RPMI8226 (cell line): ENCODE measurements around the gene PCYOX1L.
"Not testable (repeated sequence)": the region's sequence is repeated elsewhere in the genome, so short reads cannot be mapped to it uniquely, and the experiment has no call there.

ENCODE experiments used
- DNase-seq: peaks from one replicate; pipeline ENCODE4 v3.0.0-alpha.2; 2015

PCYOX1L gene

DNA sequence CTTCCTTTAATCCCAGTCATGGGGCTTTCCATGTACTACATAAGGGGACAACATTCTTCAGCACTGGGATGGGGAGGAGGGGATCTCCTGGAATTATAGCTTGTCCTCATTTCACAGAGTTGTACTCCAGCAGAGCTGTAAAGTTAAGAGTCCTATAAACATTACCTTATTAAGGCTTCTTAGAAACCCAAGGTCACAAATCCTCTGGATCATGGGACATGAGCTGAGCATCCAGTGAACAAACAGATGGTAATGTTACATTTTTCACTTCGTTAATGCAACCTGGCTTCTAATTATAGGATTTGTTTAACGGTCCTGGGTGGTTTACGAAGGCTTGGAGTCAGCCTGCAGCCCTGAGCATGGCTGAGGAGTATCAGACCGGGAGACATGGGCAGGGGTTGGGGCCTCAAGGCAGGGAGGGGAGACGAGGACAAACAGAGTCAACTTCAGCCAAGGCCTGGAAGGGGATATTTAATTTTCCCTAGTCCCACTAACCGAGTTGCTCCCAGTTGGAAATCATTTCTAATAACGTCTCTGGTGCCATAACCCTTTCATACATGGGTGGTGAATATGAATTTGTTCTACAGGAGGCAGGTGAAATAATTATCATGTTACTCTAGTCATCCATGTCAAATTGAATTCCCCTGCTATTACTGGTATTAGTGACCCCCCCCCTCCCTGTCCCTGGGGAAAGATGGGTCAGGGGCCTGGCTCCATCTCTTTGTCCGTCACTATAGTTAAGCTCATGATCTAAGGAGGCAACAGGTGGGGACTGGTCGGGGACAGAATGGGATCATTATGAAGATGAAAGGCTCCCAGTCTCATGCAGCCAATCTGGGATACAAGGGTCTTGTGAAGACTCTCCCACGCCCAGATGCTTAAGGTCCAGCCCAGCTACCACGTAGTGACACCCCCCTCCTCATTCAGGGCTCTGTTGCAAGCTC lies 32.0 kb downstream of the PCYOX1L start:
- DNase-seq = no peak

DNA sequence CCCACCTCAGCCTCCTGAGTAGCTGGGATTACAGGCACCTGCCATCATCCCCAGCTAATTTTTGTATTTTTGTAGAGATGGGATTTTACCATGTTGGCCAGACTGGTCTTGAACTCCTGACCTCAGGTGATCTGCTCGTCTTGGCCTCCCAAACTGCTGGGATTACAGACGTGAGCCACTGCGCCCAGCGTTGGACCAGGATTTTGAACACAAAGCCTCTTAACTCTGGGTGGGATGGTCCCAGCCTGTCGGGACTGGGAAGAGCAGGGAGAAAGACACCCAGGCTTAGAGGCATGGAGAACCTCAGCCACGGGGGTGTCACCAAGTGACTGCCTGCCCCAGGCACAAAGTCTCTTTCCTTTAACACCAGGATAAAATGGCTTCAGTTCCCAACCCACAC lies 33.2 kb downstream of the PCYOX1L start:
- not testable (repeated sequence) for DNase-seq

DNA sequence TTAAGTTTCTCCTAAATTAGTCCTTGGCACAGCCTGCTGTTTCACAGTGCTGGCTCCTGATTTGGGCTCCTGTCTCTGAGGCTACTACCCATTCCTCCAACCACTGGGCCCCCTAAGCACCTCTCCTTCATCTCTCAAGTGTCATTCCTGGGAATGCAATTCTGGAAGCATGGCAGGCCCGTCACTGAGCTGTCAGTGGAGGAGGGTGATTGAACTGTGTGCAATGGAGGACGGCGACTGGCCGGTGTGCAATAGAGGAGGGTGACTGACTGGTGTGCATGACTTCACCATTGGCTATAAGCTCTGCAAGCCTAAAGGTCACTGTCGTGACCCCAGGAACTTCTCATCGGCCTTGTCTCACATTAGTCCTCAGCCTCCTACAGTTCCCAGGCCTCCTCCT lies 33.7 kb downstream of the PCYOX1L start:
- no peak for DNase-seq

DNA sequence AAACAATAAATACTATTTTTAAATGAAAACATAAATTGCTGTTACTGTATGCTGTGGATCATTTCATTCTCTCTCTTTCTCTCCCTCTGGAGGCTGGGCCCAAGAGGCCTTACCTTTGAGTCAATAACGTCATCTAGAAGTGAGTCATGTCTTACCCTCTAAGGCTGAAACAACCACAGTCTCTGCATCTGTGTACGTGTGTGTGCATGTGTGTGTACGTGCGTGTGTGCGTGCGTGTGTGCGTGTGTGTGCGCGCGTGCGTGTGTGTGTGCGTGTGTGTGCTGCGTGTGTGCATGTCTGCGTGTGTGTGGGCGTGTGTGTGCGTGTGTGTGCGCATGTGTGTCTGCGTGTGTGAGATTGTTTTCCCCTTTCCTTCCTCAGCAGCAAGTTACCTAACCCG lies 34.9 kb downstream of the PCYOX1L start:
- DNase-seq = no peak

DNA sequence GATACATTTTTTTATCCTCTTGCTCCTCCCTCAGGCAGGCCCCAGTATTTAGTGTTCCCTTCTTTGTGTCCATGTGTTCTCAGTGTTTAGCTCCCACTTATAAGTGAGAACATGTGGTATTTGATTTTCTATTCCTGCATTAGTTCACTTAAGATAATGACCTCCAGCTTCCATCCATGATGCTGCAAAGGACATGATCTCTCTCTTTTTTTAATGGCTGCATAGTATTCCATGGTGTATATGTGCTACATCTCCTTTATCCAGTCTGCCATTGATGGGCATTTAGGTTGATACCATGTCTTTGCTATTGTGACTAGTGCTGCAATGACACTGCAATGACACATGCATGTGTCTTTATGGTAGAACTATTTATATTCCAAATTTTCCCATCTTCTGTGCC lies 37.1 kb downstream of the PCYOX1L start:
- not testable (repeated sequence) for DNase-seq

DNA sequence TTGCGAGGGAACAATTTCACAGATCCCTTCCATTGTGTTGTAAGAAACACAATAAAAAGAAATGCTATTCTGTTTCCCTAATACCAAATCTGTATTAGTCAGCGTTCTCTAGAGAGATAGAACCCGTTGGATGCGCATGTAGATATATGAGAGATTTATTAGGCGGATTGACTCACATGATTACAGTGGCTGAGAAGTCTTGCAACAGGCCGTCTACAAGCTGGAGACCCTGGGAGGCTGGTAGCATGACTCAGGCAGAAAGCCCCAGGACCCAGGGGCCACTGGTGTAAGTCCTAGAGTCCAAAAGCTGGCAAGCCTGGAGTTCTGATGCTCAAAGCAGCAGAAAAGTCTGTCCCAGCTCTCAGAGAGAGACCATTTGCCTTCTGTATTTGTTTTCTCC lies 39.7 kb downstream of the PCYOX1L start:
- DNase-seq = no peak

DNA sequence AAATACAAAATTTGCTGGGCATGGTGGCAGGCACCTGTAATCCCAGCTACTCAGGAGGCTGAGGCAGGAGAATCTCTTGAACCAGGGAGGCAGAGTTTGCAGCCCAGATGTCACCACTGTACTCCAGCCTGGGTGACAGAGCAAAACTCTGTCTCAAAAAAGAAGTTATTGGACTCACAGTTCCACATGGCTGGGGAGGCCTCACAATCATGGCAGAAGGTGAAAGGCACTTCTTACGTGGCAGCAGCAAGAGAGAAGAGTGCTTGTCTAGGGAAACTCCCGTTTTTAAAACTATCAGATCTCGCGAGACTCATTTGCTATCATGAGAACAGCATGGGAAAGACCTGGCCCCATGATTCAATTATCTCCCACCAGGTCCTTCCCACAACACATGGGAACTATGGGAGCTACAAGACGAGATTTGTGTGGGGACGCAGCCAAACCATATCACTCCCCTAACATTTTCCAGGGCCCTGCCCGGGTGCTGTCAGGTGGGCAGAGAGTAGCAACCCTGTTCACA lies 41.0 kb downstream of the PCYOX1L start:
- DNase-seq = not testable (repeated sequence)

DNA sequence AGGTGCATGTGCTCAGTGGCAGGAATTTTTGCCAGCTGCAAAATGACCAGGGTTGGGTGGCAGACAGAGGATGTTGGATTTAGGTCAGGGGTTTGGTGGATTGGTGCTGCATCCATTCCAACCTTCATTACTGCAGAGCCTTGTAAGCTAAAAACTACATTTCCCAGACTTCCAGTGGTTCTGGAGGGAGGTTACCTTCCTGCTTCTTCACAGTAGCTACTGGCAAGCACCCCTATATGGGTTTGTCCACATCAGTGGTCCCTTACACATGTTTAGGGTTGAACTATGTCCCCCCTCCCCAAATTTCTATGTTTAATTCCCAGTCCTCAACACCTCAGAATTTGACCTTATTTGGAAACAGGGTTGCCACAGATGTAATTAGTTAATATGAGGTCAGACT lies 41.9 kb downstream of the PCYOX1L start:
- no peak for DNase-seq

DNA sequence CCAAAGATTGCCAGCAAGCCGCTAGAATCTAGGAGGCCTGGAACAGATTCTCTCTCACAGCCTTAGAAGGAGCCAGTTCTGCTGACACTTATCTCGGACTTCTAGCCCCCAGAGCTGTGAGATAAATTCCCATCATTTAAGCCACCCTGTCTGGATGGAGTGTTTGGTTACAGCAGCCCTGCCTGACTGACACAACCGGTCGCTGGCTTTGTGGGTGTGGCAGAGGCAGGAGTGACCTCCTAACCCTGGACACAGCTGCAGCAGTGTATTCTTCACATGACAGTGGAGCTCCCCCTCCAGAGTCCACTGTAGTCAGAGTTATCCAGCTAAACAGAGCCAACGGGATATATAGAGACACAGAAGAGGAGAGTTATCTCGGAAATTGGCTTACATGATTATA lies 42.5 kb downstream of the PCYOX1L start:
- no peak for DNase-seq

DNA sequence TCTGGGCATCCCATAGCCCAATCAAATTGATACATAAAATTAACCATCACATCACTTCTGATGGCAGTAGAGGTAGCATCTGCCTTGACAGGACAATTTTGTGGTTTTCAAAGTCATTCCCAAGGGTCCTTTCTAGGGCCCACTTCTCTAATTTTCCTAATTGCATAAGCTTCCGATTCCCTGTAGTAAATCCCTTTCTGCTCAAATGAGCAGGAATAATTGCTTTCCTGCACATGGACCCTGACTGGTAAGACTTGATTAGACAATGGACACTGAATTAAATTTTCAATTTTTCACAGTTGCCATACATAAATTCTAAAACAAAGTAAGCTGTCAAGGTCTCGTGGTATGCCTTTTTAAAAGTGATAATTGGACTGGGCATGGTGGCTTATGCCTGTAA lies 43.2 kb downstream of the PCYOX1L start:
- DNase-seq = no peak

DNA sequence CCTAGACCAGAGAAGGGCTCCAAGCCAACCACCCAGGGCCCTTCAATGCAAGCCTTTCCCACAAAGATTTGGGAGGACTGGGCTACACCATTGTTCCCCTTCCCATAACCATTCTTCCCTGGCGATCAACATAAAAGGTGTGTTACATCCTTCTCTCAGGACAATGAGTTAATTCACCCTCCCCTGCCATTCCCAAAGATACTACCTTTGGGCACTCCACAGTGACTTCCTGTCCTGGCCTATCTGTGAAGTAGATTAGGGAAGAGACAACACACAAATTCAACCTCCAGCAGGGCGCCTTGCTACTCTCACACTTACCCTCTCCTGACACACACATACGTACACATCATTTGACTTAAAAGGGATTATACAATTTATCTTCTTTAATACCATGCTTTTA lies 44.4 kb downstream of the PCYOX1L start:
- no peak for DNase-seq

DNA sequence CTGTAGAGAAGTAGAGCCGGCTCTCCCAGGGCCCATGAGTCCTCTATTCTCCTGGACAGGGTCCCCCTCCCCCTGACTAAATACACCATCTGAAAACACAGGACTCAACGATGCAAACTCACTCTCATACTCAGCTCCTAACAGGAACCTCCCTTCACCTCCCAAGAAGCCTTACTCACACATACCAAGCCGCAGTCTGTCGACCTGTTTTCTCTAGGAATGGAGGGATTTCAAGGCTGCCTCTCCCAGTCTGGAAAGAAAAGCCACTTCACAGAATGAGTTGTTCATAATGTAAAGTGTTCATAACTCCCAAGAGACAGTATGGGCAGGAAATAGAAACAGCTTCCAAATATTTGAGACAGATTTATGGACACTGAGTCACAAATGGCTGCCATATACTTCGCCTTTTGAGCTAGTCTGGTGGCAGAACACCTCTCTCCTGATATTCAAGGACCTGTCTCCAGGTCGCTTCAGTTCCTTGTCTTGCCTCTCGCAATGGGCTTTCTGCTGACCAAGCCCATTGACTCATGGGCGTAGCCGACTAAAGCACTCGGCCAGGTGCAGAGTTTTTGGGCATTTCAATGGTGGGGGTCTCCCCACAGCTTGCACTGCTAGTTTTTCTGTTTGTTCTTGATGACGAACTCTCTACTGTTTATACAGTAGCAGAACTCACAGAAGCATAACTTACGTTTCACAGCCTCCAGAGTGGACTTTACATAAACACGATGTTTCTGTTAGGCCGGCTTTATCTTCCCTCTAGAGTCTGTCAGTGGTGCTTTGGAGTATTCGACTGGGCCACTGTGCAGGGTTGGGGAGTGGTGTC lies 46.3 kb downstream of the PCYOX1L start:
- no peak for DNase-seq

DNA sequence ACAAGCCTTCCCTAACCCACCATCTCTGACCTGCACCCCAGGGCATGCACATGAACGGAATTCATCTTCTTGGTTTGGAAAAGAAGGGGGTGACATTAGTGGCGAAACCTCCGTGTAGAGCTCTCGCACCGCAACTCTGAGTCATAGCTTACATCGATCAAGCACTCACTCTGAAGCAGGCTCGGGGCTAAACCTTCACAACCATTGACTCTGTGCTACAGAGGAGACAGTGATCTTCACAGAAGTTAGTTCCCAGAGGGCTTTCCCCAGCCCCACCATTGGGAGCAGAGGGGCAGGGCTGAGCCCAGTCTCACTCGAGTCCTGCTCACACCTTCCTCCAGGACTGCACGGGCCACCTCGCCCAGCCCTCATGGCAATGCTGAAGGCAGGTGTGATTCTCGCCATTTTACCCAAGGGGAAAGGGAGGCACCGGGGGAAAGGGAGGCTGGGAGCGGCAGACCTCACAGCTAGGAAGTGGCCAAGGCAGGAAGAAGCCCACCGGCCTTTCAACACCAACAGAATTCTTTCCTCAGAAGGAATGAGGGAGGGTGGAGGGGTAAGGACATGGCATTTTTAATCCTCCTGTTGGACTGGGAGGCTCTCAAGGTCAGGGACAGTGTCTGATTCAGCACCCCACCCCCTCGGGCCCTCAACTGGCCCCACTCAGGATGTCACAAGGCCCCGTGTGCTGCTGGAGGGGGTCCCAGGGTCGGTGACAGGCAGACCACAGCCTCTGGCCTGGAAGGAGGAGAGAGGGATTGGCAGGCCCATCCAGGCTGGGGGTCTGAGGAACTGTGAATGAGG lies 47.1 kb downstream of the PCYOX1L start:
- no peak for DNase-seq

DNA sequence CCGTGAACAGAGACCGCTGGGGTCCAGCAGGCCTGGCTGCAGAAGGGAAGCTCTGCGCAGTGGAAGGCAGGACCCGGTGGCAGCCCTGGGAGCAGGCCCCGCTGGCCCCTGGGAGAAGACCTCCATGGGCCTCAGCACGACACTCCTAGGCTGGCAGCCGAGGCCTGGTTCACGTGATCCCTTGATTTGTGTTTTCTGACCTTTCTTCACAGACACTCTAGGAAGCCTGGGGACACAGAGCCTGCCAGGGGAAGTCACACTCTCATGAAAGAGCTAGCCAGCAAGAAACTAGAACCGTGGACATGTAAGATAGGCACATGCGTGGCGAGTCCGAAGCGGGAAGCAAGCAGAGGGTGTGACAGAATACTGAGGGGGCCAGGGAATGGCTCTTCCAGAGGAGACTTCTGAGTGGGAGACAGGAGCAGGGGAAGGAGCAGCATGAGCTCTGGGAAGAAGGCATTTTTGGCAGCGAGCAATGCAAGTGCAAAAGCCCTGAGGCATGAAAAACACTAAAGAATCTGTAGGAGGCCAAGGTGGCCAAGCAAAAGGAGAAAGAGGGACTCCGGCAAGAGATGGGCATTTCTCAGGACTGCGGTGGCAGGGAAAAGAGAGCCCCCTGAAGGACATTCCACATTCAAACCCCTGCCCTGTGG lies 47.8 kb downstream of the PCYOX1L start:
- DNase-seq = no peak

DNA sequence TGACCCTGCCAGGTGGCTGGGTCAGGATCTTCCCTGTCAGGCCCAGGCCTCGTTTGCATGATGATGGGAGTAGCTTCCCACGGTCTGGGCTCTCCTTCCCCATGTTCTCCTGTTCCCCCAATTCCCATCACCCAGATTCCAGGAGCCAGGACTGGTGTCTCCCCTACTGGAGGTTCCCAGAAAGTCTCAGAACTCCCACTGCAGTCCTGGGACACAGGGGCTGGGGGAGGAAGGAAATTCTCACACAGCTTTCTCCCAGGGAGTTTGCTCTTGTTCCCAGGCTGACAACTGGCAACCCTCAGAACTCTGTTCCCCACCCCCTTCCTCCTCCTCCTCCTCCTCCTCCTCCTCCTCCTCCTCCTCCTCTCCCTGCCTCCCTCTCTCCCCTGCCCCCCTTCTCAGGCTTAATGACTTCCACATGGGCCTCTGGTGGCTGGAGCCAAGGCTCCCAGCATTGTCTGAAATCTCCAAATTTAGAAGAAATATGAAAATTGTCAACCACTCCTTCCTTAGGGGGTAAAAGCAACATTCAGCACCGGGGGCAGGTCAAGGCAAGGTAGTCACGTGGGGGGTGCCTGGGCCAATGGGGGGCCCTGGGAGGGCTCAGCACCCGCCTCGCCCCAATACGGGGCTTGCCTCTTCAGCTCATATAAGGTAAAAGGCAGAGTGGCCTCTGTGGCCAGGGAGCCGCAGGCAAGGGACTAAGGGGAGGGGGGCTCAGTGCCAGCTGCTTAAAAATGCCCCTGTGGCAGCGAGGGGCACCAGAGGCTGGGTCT lies 48.5 kb downstream of the PCYOX1L start:
- DNase-seq = no peak

DNA sequence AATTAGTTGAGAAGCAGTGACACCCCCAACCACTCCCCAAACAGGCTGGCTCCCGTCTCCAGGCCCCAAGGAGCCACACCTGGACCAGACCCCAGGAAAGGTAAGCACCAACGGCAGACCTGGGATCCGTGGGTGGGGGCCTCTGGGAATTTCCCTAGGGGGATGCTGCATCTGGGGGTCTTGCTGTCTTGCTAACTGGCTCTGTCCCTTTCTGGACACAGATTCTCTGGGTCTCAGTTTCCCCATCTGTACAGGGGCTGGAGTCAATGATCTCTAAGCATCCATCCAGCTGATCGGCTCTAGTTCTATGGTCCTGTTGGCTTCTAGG lies 49.1 kb downstream of the PCYOX1L start:
- DNase-seq = no peak

DNA sequence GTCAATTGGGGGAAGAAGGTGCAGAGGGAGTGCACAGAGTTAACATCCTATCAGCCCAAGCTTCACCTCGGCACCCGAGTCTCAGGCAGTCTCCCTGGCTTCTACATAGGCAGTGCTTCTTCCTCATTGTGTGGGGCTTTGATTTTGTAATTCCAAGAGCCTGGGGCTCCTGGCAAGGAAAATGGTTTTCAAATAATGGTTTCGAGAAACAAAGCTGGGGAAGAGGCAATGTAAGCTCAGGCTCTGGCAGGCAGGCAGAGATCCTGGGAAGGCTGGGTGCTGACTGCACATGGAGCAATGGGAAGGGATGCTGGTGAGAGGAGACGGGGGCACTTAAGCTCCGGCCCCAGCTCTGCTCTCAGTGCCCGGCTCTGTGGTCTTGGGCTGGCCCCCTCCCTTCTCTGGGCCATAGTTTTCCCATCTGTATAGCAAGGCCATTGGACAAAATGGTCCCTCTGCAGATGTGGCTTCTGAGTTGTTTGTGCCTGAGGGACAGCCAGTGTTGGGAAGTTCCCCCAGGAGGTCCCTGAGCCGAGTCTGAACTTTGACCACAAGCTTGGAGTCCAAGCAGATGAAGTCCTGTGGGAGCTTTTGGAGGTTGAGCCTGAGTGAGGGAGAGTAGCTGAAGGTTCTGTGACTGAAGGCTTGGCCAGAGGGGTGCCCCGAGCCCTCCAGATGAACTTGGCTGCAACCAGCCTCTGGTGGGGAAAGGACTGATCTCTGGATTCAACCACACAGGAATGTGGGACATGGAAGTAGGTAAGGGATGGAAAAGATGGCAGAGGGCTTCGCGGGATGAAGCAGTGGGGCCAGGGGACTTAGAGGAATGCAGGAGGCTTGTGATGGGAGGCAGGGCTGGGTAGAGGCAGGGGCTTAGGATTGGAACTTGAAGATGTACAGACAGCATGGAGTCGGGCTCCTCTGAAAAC lies 49.7 kb downstream of the PCYOX1L start:
- DNase-seq = no peak

DNA sequence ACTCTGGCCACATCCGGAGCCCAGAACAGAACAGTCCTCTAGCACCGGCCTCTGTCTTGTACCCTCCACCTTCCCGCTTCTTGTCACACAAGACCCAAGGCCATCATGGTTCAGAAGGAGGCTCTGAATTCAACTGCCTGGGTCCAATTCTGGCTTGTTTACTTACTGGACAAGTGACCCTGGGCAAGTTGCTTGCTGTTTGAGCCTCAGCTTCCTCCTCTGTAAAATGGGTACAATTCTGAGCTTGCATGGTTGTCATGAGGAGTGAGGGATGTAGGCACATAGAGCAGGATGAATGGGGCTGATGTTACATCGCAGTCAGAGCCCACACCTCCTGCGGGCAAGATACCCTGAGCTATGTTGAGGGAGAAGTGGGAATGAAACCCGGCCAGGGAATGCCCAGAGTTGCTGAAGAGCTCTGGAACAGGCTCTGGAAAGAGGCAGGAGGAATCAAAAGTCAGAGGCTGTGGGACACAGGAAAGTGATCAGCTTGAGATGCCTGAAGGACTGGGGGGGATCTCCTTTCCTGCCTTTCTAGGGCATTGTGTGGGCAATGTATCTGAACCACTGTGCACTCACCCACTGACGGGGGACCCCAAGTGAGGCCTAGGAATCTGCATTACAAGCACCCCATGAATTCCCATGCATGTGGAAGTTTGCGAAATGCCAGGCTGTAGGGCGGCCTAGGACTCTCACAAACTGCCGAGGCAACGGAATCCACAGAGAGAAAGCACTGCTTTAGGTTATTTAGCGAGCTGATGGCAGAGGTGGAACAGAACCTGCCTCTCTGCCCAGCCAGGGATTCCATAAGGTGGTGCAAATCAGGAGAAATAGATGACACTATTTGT lies 50.6 kb downstream of the PCYOX1L start:
- no peak for DNase-seq

DNA sequence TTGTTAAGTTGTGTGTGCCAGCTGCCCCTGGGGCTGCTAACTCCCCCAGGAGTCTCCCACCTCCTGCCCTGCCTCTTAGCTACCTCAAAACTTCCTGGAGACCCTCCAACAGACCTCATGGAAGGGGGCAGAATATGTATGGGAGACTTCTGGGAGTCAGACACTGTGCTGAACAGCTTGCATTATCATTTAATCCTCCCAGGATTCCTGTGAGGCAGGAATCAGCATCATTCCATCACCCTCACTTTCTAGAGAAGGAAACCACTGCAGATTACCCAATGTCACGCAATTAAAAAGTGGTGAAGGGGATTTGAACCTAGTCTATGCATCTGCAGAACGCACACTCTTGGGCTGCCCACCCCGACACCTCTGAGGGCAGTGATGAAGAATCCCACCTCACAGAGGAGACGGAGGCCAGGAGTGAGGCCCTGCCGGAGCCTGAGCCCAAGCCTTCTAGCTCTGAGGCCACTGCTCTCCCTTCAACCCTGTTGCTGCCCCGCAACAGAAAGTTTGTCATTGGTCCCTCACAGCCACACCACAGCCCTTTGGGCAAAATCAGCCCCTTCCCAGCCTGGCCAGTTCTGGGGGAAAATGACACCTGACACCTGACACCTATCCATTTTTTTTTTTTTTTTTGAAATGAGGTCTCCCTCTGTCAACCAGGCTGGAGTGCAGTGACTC lies 51.6 kb downstream of the PCYOX1L start:
- DNase-seq = no peak
